ENCODE results near the gene ARMC5.
"Not testable (repeated sequence)": the region's sequence is repeated elsewhere in the genome, so short reads cannot be mapped to it uniquely, and the experiment has no call there.

The ARMC5 gene

GRCh38 chr16:31502981-31503380 is 43.7 kb downstream of the ARMC5 start:
- DNase-seq, result no peak

GRCh38 chr16:31503555-31503954 is 44.3 kb downstream of the ARMC5 start:
- DNase-seq, result not testable (repeated sequence)

GRCh38 chr16:31504159-31504558 is 44.9 kb downstream of the ARMC5 start:
- no peak for DNase-seq

GRCh38 chr16:31505483-31505882 is 46.2 kb downstream of the ARMC5 start:
- peak; percentile 23 for DNase-seq

GRCh38 chr16:31507617-31507928 is 48.3 kb downstream of the ARMC5 start:
- DNase-seq, result no peak

- peak; percentile 86 for DNase-seq
These were observed 48.8 kb downstream of the ARMC5 start, which contains the start of gene RUSF1 for GRCh38 chr16:31507929-31508705. Gene RUSF1 (minus strand): TSS chr16:31508391. CDS start chr16:31508373, 18 bp downstream.

GRCh38 chr16:31508706-31509195 is 49.5 kb downstream of the ARMC5 start:
- no peak for DNase-seq

- DNase-seq, result no peak
These were observed 53.8 kb downstream of the ARMC5 start for GRCh38 chr16:31513126-31513525.

- DNase-seq, result no peak
These were observed 54.6 kb downstream of the ARMC5 start for GRCh38 chr16:31513884-31514283.

Measured in stimulated activated CD4-positive, alpha-beta T cell treated with anti-CD3 and anti-CD28 coated beads, Interleukin-4, amount 100 ng/mL, for 24 hours (primary cell).